HG03565 (cell line): Measurements from ENCODE around the gene ZNF189.

ENCODE experiments used
- ATAC-seq: cut with Tn5 transposase; IDR thresholded peaks from one replicate; pipeline ENCODE4 v1.9.1; 2021; ENCODE audit warnings: mild to moderate bottlenecking, moderate library complexity; ENCODE audit not compliant: unreplicated experiment

Gene ZNF189

GRCh38 chr9:101448680-101449070, 50.0 kb downstream of the ZNF189 start:
- no peak for ATAC-seq

- peak; percentile 89 for ATAC-seq
Observed at GRCh38 chr9:101449071-101449721, 50.5 kb downstream of the ZNF189 start.

DNA sequence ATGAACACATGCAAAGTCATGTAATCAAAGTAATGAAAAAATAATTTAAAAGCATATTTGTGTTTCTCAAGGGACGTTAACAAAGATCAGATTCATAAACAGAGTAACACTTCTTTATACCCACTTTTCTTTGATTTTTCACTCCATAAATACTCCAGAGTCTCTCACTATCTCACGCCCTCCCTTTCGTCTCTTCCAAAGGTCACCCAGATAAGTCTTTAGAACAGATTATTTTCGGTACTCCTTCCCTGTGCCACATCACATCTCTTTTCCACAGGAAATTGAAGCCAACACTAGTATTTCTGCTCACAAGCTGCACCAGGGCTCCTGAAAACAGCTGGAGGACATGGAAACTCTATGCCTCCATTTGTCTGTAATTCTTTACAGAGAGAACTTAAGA, 52.3 kb downstream of the ZNF189 start:
- ATAC-seq = no peak

- ATAC-seq = no peak
Observed at GRCh38 chr9:101451498-101451897, 52.8 kb downstream of the ZNF189 start.

DNA sequence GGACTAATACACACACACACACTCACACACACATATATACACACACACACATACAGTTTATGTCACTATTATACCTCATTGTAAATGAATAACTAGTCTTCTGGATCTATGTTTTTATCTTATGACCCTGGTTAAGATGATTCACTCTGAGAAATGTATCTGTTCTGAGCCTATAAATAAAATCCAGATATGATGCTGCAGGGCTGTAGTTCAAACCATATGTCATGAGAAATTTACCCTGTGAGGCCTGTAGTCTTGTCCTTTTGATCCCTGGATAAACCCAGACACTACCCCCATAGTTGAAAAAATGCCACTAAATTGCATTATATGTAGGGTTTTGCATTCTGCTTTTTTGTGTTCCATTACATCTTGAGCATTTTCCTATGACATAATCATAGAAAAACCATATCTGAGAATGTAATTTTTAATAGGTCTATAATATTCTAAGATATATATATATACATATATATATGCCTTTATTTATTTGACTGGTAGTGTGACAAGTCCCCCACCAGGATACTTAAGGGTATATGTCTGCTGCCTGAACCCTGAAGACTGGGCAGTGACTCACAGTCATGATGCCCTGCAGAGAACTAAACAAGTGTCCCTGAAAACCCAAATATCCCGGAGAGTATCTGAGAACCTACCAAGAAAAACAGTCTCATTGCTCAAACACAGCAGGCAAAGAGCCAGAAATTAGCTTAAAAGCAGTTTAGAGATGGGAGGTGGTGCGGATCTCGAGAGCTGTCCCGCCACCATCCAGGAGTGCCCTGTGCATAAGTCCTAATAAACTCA, 55.3 kb downstream of the ZNF189 start:
- ATAC-seq = no peak

DNA sequence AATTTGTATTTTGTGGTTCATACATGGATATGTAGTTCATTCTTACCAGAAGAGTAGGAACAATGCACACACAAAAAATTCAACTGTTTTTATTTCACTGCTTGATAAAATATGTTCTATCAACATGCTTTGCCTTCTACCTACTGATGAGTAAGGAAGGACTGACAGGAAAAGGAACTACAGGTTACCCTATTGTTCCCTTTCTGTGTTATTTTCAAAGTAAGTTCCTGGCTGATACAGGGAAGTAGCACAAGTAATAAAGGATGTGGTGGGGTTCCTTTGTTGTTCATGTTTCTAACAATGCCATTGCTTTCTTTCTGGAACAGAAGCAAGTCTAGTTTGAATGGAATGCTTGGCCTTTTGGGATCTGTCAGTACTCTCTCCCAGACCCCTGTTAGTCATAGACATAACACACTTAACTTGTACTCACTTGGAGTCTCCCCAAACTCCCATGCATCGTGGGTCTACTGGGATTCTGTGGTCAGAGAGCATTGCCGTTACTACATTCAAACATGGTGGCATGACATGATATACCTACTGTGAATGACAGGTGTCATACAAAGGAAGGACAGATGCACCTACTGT, 57.1 kb downstream of the ZNF189 start:
- no peak for ATAC-seq

DNA sequence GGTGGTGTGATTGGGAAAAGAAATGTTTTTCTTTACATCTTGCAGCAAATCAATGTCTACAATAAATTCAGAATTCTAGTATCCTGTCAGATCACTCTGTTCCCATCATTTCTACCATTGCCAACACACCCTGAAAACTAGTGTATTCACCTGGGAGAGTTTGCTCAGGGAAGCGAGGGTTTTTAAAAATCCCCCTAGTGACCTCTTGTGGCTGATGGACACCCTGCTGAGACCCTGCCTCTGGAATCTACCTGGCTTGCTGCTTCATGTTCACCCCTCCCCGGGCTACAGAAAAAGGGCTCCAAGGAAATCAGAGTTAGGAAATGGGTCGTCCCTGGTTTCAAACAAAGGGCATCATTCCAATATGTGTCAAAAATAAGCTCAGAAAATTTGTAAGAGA, 58.4 kb downstream of the ZNF189 start:
- ATAC-seq = no peak

DNA sequence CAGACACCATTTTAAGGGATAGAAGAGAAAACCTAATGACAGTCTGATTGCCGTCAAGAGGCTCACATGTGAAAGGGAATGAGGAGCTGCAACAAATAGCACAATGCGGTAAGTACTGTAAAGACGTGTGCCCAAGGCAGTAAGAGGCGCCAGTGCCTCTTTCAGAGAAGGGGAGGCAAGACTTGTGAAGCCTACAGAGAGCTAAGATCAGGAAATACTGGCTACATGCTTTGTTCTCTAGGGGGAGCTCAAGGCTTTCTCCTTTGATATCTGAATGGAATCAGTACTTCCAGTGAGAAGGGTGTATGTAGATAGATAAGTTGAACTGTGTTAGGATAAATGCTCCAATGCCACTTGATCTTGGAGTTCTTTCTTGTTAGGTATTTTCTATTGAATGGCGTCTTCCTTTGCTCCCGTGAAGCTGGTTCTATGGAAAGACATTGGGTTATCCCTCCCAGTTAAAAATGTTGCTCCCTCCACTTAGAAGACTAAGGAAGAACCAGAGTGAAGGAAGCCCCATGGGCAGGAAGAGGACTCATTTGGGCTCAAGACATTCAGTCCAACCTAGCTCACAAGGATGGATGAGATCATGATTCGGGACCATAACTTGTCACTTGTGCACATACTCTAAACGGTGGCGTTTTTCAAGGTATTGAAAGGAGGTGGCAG, 60.4 kb downstream of the ZNF189 start:
- peak; percentile 87 for ATAC-seq
